Ammon's horn (tissue), 1 donor: ENCODE results near the gene SPATA21.

Experiments
- DNase-seq: peaks from one replicate; pipeline ENCODE4 v3.0.0-alpha.2; 2016; ENCODE audit warnings: low spot score

SPATA21 gene

GRCh38 chr1:16420424-16421118 lies 16.7 kb downstream of the SPATA21 start:
- no peak for DNase-seq

GRCh38 chr1:16418823-16419425 lies 18.3 kb downstream of the SPATA21 start:
- no peak for DNase-seq

GRCh38 chr1:16413191-16413590 lies 24.0 kb downstream of the SPATA21 start:
- DNase-seq = no peak

GRCh38 chr1:16410803-16411202 lies 26.4 kb downstream of the SPATA21 start:
- no peak for DNase-seq

GRCh38 chr1:16409536-16410152 lies 27.6 kb downstream of the SPATA21 start:
- DNase-seq = no peak

- no peak for DNase-seq
These were observed 30.4 kb downstream of the SPATA21 start for GRCh38 chr1:16406868-16407267.

GRCh38 chr1:16405441-16405840 lies 31.8 kb downstream of the SPATA21 start:
- no peak for DNase-seq

GRCh38 chr1:16402742-16403141 lies 34.5 kb downstream of the SPATA21 start:
- DNase-seq = no peak

GRCh38 chr1:16398371-16398953 lies 38.8 kb downstream of the SPATA21 start:
- no peak for DNase-seq

GRCh38 chr1:16397120-16397519 lies 40.1 kb downstream of the SPATA21 start:
- DNase-seq = no peak

GRCh38 chr1:16396591-16396990 lies 40.6 kb downstream of the SPATA21 start:
- DNase-seq = peak; percentile 22

- no peak for DNase-seq
These were observed 42.2 kb downstream of the SPATA21 start for GRCh38 chr1:16394977-16395376.

GRCh38 chr1:16393570-16394521 lies 43.4 kb downstream of the SPATA21 start:
- DNase-seq = peak; percentile 81

- no peak for DNase-seq
These were observed 44.3 kb downstream of the SPATA21 start for GRCh38 chr1:16392740-16393569.

GRCh38 chr1:16391411-16391810 lies 45.8 kb downstream of the SPATA21 start:
- no peak for DNase-seq

- no peak for DNase-seq
These were observed 49.7 kb downstream of the SPATA21 start for GRCh38 chr1:16387201-16388188.

GRCh38 chr1:16386454-16387113 lies 50.6 kb downstream of the SPATA21 start:
- DNase-seq = peak; percentile 63

- DNase-seq = no peak
These were observed 51.4 kb downstream of the SPATA21 start for GRCh38 chr1:16385659-16386453.
